GM12865 (cell line): ENCODE measurements around the gene NANP.

ENCODE experiments used
- DNase-seq: peaks from one replicate; pipeline ENCODE4 v3.0.0; 2010; ENCODE audit warnings: low read depth
- H3K4me3 ChIP-seq: 2 replicates; pipeline ENCODE4 v1.5.1; 2011; ENCODE audit warnings: mild to moderate bottlenecking, low read depth, low read length, control low read depth
- TF ChIP-seq, protein P1 (sequence below): IDR thresholded peaks from 2 replicates; pipeline ENCODE4 v1.5.1; 2011; ENCODE audit warnings: low read length, control low read depth, low read depth, inconsistent platforms; ENCODE audit not compliant: insufficient read depth; ENCODE audit errors: missing control alignments

NANP gene

DNA sequence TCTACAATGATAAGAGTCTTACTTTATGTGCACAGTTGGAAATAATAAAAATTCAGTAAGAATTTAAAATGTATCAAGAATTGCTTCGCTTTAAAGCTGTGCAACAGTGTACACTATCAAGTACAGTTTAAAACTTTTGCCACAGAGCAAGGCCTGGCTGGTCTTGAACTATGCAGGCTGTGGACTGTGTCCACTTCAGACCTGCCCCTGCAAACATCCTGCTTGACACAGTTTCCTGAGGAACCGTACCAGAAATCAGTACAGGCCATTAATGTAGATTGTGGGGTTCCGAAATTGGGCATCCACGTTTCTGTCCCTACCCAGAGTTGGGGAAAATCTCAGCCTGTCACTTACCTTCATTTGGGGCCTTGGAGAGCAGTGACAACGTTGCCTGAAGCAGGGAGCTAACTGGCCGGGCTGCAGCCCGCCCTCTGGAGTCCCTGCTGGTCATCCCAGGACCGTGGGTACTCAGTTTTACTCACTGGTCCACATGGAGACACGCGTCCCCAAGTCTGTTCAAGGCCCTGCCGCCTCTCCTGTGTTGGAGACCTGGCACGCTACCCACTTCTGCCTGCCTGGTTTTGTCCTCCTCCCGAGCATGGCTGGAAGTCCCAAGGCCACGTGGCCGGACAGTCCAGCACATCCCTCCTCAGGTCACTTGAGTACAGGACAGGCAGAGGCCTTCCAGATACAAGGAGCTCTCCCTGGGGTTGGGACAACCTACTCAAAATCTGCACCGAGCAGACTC is 46.9 kb downstream of the NANP start:
- TF ChIP-seq, protein P1, sequence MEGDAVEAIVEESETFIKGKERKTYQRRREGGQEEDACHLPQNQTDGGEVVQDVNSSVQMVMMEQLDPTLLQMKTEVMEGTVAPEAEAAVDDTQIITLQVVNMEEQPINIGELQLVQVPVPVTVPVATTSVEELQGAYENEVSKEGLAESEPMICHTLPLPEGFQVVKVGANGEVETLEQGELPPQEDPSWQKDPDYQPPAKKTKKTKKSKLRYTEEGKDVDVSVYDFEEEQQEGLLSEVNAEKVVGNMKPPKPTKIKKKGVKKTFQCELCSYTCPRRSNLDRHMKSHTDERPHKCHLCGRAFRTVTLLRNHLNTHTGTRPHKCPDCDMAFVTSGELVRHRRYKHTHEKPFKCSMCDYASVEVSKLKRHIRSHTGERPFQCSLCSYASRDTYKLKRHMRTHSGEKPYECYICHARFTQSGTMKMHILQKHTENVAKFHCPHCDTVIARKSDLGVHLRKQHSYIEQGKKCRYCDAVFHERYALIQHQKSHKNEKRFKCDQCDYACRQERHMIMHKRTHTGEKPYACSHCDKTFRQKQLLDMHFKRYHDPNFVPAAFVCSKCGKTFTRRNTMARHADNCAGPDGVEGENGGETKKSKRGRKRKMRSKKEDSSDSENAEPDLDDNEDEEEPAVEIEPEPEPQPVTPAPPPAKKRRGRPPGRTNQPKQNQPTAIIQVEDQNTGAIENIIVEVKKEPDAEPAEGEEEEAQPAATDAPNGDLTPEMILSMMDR = no peak
- H3K4me3 ChIP-seq = no peak overlapping the region
- no peak for DNase-seq

DNA sequence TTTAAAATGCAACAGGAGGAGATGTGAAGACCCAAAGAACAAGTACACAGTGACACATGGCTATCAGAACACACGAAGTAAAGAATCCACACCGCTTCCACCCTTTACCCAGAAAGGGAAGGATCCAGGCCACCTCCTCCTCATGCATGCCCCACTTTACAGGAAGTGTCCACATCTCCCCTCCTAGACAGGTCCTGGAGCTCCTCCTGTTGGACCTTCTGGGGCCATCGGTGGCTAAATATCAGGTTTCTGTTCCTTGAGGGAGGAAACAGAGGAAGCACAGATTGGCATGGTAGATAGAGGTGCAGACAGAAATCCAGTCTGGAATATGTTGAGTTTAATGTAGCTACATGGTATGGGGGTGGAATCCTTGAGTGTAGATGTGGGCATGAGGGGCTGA is 49.4 kb downstream of the NANP start:
- H3K4me3 ChIP-seq = no peak overlapping the region
- DNase-seq = no peak
- TF ChIP-seq, protein P1 = no peak

DNA sequence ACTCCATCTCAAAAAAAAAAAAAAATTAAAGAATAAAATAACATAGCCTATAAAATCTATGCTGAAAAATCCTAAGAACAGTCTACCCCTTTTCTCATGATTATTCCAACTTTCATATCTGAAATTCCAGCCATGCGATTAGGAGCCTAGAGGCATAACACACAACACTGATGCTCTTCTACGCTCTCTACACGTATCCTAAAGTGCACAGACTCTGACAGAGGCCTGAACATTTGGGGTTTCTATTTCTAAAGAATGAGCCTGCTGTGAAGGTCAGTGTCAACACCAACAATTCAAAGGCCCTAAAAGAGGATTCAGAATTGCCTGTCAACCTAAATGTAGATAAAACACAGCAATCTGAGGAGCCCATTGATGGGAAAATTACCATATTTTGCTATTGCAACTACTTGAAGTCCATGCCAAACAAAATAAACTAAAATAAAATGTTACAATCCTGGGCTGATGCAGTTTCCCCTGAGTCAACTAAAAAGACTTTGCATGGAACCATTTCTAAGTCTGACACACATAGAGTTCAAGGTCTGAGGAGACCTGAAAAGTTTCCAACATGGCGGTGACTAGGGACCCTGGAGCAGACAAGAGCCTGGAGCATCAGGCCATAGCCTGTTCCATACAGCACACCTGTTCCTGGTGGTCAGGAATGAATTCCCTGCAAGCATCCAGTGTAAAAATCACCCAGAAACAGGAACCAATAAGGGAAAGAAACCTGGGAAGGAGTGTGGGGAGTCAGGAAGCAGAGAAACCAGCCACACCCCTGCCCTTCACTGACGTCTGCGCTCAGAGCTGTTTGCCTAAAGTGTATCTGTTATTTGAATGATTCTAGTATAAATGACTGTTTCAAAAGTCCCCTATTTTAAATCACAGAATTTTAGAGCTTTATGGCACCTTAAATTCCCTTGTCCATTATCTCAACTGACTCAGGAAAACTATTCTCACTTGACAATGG is 50.2 kb downstream of the NANP start:
- H3K4me3 ChIP-seq = no peak overlapping the region
- no peak for DNase-seq
- TF ChIP-seq, protein P1 = no peak

DNA sequence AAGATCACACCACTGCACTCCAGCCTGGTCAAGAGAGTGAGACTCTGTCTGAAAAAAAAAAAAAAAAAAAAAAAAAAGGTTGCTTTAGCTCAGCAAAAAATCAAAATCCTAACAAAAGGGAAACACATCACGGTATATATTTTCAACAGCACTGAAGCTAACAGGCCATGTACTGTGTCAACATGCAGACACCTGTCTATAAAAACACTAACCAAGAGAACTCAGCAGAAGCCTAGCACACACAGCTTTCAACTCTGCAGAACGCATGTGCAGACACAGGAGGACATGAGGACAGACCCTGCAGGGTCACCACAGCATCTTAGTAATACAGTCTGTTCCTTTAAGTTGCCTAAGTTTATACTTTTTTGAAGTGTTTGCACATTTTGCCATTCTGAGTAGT is 52.0 kb downstream of the NANP start:
- TF ChIP-seq, protein P1 = no peak
- DNase-seq = no peak
- no peak overlapping the region for H3K4me3 ChIP-seq

DNA sequence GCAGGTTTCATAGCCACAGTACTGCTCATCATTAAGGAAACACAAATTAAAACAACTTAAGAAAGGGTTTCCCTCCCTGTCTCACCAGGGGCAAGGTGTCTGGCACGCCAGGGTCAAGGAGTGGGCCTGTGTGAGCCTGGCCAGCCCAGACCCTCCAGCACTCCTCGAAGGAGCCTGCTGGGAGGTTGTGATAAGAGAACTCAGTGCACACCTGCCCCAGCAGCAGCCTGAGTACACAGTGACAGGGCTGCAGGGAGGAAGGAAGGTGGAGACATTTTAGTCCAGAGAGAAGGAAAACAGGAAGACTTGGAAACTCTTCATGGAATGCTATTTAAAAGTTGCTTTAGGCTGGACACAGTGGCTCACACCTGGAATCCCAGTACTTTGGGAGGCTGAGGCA is 52.6 kb downstream of the NANP start:
- TF ChIP-seq, protein P1 = no peak
- no peak for DNase-seq
- no peak overlapping the region for H3K4me3 ChIP-seq

DNA sequence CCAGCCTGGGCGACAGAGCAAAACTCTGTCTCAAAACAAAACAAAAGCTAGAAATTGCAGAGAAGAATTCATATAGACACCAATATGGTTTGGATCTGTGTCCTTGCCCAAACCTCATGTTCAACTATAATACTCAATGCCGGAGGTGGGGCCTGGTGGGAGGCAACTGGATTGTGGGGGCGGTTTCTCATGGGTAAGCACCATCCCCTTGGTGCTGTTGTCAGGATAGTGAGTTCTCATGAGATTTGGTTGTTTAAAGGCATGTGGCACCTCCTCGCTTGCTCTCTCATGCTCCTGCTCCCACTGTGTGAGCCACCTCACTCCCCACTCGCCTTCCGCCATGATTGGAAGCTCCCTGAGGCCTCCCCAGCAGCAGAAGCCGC is 53.7 kb downstream of the NANP start:
- H3K4me3 ChIP-seq = no peak overlapping the region
- TF ChIP-seq, protein P1 = no peak
- no peak for DNase-seq
